Transverse colon (tissue), 4 donors: ENCODE measurements around the gene MACF1. TPM values are rescaled to one million over a fixed set of nuclear protein-coding genes. Genes with fewer than 3 reads are reported as not detected.
A peak's percentile ranks its signal among the peaks of the same experiment; 100 is the strongest.

Source experiments
- DNase-seq: peaks from one replicate; pipeline ENCODE4 v3.0.0-alpha.2; 2019
- H3K27ac ChIP-seq, 4 donors: fragments of 200-600 bp; sonication (generic); 2 replicates each; pipeline ENCODE4 v1.5.1; 2016 to 2018; ENCODE audit warnings: inconsistent platforms in 4 of 4
- H3K27me3 ChIP-seq: fragments of 200-600 bp; sonication (generic); 2 replicates; pipeline ENCODE4 v1.5.1; 2017; ENCODE audit warnings: inconsistent platforms
- H3K36me3 ChIP-seq, 4 donors: fragments of 200-600 bp; sonication (generic); 2 replicates each; pipeline ENCODE4 v1.5.1; 2017 to 2019; ENCODE audit warnings: inconsistent platforms in 4 of 4
- H3K4me1 ChIP-seq, 4 donors: fragments of 200-600 bp; sonication (generic); 2 replicates each; pipeline ENCODE4 v1.5.1; 2017 to 2020; ENCODE audit warnings: inconsistent platforms in 4 of 4
- H3K4me3 ChIP-seq, 4 donors: fragments of 200-600 bp; sonication (generic); 1 replicate in 1 of 4; 2 replicates in 3 of 4; pipeline versions ENCODE4 v1.5.1 to v1.6.1; 2017 to 2019; ENCODE audit warnings: inconsistent platforms in 4 of 4
- H3K9me3 ChIP-seq, 2 donors: fragments of 200-600 bp; sonication (generic); 2 replicates each; pipeline ENCODE4 v1.5.1; 2017 to 2019; ENCODE audit warnings: inconsistent platforms in 2 of 2
- CTCF ChIP-seq, 5 experiments: fragments of 200-600 bp in 3 of 5; fragments of 450-650 bp in 2 of 5; sonication (generic) in 3 of 5; IDR thresholded peaks; 1 replicate in 2 of 5; 2 replicates in 3 of 5; pipeline ENCODE4 v1.5.1; 2016 to 2017; ENCODE audit warnings: antibody characterized with exemption in 5 of 5, inconsistent platforms in 3 of 5, mild to moderate bottlenecking in 2 of 5, moderate library complexity in 1 of 5
- EP300 ChIP-seq: sonication (generic); formaldehyde crosslinking; IDR thresholded peaks from one replicate; pipeline ENCODE4 v1.6.1; 2017; ENCODE audit warnings: antibody characterized with exemption, low read depth
- POLR2A ChIP-seq: fragments of 450-650 bp; IDR thresholded peaks from one replicate; pipeline ENCODE4 v1.6.1; 2016; ENCODE audit warnings: antibody characterized with exemption, mild to moderate bottlenecking, moderate library complexity
- POLR2AphosphoS5 ChIP-seq, 3 donors: sonication (generic); formaldehyde crosslinking; IDR thresholded peaks; one replicate each; pipeline ENCODE4 v1.6.1; 2016; ENCODE audit warnings: antibody characterized with exemption in 3 of 3
- WGBS, 2 donors: methylation state at CpG; one replicate each; pipeline ENCODE4 v1.1.5; 2018; ENCODE audit warnings: low coverage in 1 of 2; 5-methylcytosine and 5-hydroxymethylcytosine counted together
- in situ Hi-C, 4 donors: fragments of 200-750 bp; cut with MboI; loops; one replicate each; pipeline versions ENCODE4 v1.15.0 to v1.15.1; 2017; ENCODE audit warnings: low sequenced_read_pairs in 3 of 4, low pct_ligation_motif_present in 1 of 4, low pct_unique_long_range_greater_than_20kb in 1 of 4
- intact Hi-C: fragments of 100-400 bp; cut with DNase I; formaldehyde crosslinking; loops from one replicate; pipeline ENCODE4 v1.15.1; 2023; ENCODE audit warnings: low total_unique reads
- total RNA-seq, 4 donors: library from RNA; depleted of rRNA; stranded (reverse); fragments of >200 nt; gene quantifications; one replicate each; pipeline ENCODE4 v1.1.0, GENCODE V29; 2016

The MACF1 gene
- total RNA-seq, 4 donors from 2014 or later: 190 to 300 (median 254) TPM

- H3K4me3 ChIP-seq: no peak overlapping the region
- no peak for TF ChIP-seq EP300
- no peak for TF ChIP-seq POLR2AphosphoS5 (IDR thresholded peaks at IDR 0.05)
- 59 to 70% methylated on average over 1 of the region's 1 CpG for WGBS, 2 donors
- intact Hi-C loops (no loop called here), in situ Hi-C loops (no loop called here)
- no peak for DNase-seq
- H3K9me3 ChIP-seq: no peaks in the 10 kb centered on the region
- H3K27ac ChIP-seq: peak overlapping the region in 2 of 4 donors; percentile 10 to 43
- no peaks in the 10 kb centered on the region for H3K27me3 ChIP-seq
- H3K36me3 ChIP-seq: peaks cover 0 to 10% (median 2%) of the 10 kb centered on the region in 4 donors
- peaks cover 0 to 12% (median 1%) of the 10 kb centered on the region in 4 donors for H3K4me1 ChIP-seq
Observed at GRCh38 chr1:39255222-39255621, 50.7 kb downstream of the MACF1 start.

- Histone ChIP-seq H3K27me3 (no peaks in the 10 kb centered on the region), H3K9me3 (no peaks in the 10 kb centered on the region), H3K27ac (peak overlapping the region in 3 of 4 donors; percentile 30 to 74 (median 43)), H3K36me3 (peaks cover 0 to 5% (median 2%) of the 10 kb centered on the region in 4 donors), H3K4me1 (peaks cover 0 to 14% (median 1%) of the 10 kb centered on the region in 4 donors), H3K4me3 (no peak overlapping the region)
- intact Hi-C loops (no loop called here), in situ Hi-C loops (no loop called here)
- WGBS, 2 donors: 45 to 63% methylated on average over 4 to 7 of the region's 7 CpGs
- peak; percentile 76 for DNase-seq
- TF ChIP-seq CTCF (IDR thresholded peaks at IDR 0.05): peak; percentile 82 to 89 (median 87)
- no peak for TF ChIP-seq POLR2AphosphoS5 (IDR thresholded peaks at IDR 0.05)
- no peak for TF ChIP-seq EP300
Observed at GRCh38 chr1:39258146-39258924, 53.8 kb downstream of the MACF1 start.

GRCh38 chr1:39258925-39259244 is 54.4 kb downstream of the MACF1 start:
- H3K27me3 ChIP-seq: no peaks in the 10 kb centered on the region
- in situ Hi-C loops: no loop called here
- no peak for DNase-seq
- TF ChIP-seq CTCF (IDR thresholded peaks at IDR 0.05) (peak in 1 of 5 experiments; percentile 6), POLR2AphosphoS5 (IDR thresholded peaks at IDR 0.05) (no peak), POLR2A (no peak), EP300 (no peak)
- no peak overlapping the region for H3K4me3 ChIP-seq
- H3K36me3 ChIP-seq: peaks cover 0 to 5% (median 2%) of the 10 kb centered on the region in 4 donors
- H3K4me1 ChIP-seq: peaks cover 0 to 14% (median 2%) of the 10 kb centered on the region in 4 donors
- no peaks in the 10 kb centered on the region for H3K9me3 ChIP-seq
- intact Hi-C loops: no loop called here
- peak overlapping the region in 3 of 4 donors; percentile 30 to 74 (median 43) for H3K27ac ChIP-seq

GRCh38 chr1:39261712-39262221 is 57.3 kb downstream of the MACF1 start:
- in situ Hi-C loops (loop anchor here (5.0 to 10.0 kb wide), 3 partner anchors 67 to 159 kb away; no protein-coding TSS in a partner anchor), intact Hi-C loops (loop anchor here (5.0 kb wide), 1 partner anchor 69 kb away; no protein-coding TSS in a partner anchor)
- WGBS, 2 donors: 78% methylated on average over 2 of the region's 2 CpGs; no CpG with 5 or more reads in 1 of the 2 donors
- no peaks in the 10 kb centered on the region for H3K9me3 ChIP-seq
- DNase-seq: no peak
- peaks cover 0 to 5% (median 0%) of the 10 kb centered on the region in 4 donors for H3K36me3 ChIP-seq
- TF ChIP-seq POLR2AphosphoS5 (IDR thresholded peaks at IDR 0.05) (no peak), CTCF (IDR thresholded peaks at IDR 0.05) (no peak), EP300 (no peak), POLR2A (no peak)
- H3K27me3 ChIP-seq: no peaks in the 10 kb centered on the region
- H3K27ac ChIP-seq: peak overlapping the region in 2 of 4 donors; percentile 41 to 47
- no peak overlapping the region for H3K4me3 ChIP-seq
- H3K4me1 ChIP-seq: peaks cover 0 to 16% (median 2%) of the 10 kb centered on the region in 4 donors
